Astrocyte (in vitro differentiated cells and primary cell): ENCODE measurements around the gene TTC34. TPM values are rescaled to one million over a fixed set of nuclear protein-coding genes. Genes with fewer than 3 reads are reported as not detected.

Experiments
- DNase-seq: peaks from one replicate; pipeline ENCODE4 v3.0.0-alpha.2; 2010; ENCODE audit warnings: low read depth
- FAIRE-seq: peaks from 2 replicates; lab custom pipeline; 2011; peaks lifted over from hg19 to GRCh38; lab: Jason Lieb, UNC
- H2AFZ ChIP-seq: 2 replicates; pipeline ENCODE4 v1.6.0; 2012; ENCODE audit warnings: low read depth, low read length, inconsistent platforms
- H3K27ac ChIP-seq: 2 replicates; pipeline ENCODE4 v1.5.1; 2011; ENCODE audit warnings: low read depth, low read length, inconsistent platforms
- H3K27me3 ChIP-seq: 2 replicates; pipeline ENCODE4 v1.6.0; 2011; ENCODE audit warnings: low read length, inconsistent platforms; ENCODE audit not compliant: insufficient read depth
- H3K36me3 ChIP-seq: 2 replicates; pipeline ENCODE4 v1.5.1; 2011; ENCODE audit warnings: low read length, inconsistent platforms; ENCODE audit not compliant: insufficient read depth
- H3K4me1 ChIP-seq: 2 replicates; pipeline ENCODE4 v1.5.1; 2011; ENCODE audit warnings: low read length, inconsistent platforms; ENCODE audit not compliant: insufficient read depth
- H3K4me2 ChIP-seq: 2 replicates; pipeline ENCODE4 v1.6.0; 2012; ENCODE audit warnings: low read length, inconsistent platforms
- H3K4me3 ChIP-seq: 2 replicates; pipeline ENCODE4 v1.5.1; 2011; ENCODE audit warnings: low read depth, mild to moderate bottlenecking, low read length, inconsistent platforms; ENCODE audit not compliant: insufficient read depth
- H3K79me2 ChIP-seq: 2 replicates; pipeline ENCODE4 v1.6.0; 2012; ENCODE audit warnings: mild to moderate bottlenecking, low read length, inconsistent platforms; ENCODE audit not compliant: insufficient read depth
- H3K9ac ChIP-seq: 2 replicates; pipeline ENCODE4 v1.6.0; 2012; ENCODE audit warnings: mild to moderate bottlenecking, low read length, inconsistent platforms
- H3K9me3 ChIP-seq: 2 replicates; pipeline ENCODE4 v1.5.1; 2012; ENCODE audit warnings: low read depth, mild to moderate bottlenecking, low read length, inconsistent platforms; ENCODE audit not compliant: insufficient read depth
- H4K20me1 ChIP-seq: 2 replicates; pipeline ENCODE4 v1.6.0; 2012; ENCODE audit warnings: low read length, inconsistent platforms; ENCODE audit not compliant: insufficient read depth
- H3K27ac Mint-ChIP-seq: one replicate; pipeline ENCODE4 v1.8.0; 2021; ENCODE audit warnings: mild to moderate bottlenecking, mixed read lengths; ENCODE audit not compliant: unreplicated experiment
- H3K27me3 Mint-ChIP-seq: one replicate; pipeline ENCODE4 v1.8.0; 2021; ENCODE audit warnings: low read depth, mixed read lengths; ENCODE audit not compliant: unreplicated experiment
- H3K36me3 Mint-ChIP-seq: one replicate; pipeline ENCODE4 v1.8.0; 2021; ENCODE audit warnings: low read depth, mixed read lengths; ENCODE audit not compliant: unreplicated experiment
- H3K4me1 Mint-ChIP-seq: one replicate; pipeline ENCODE4 v1.8.0; 2021; ENCODE audit warnings: low read depth, mixed read lengths; ENCODE audit not compliant: unreplicated experiment
- H3K4me3 Mint-ChIP-seq: one replicate; pipeline ENCODE4 v1.8.0; 2021; ENCODE audit warnings: mild to moderate bottlenecking, moderate library complexity, mixed read lengths; ENCODE audit not compliant: unreplicated experiment
- H3K9me3 Mint-ChIP-seq: one replicate; pipeline ENCODE4 v1.8.0; 2021; ENCODE audit warnings: mild to moderate bottlenecking, mixed read lengths; ENCODE audit not compliant: unreplicated experiment
- EZH2 ChIP-seq: IDR thresholded peaks from 2 replicates; pipeline ENCODE4 v1.6.1; 2012; ENCODE audit warnings: mild to moderate bottlenecking, low read length, inconsistent platforms; ENCODE audit not compliant: insufficient read depth
- total RNA-seq: library from RNA; stranded (reverse); gene quantifications from 2 replicates; pipeline ENCODE4 v1.2.1, GENCODE V29; 2021
- TF ChIP-seq, protein P1 (sequence below): IDR thresholded peaks from 2 replicates; pipeline ENCODE4 v1.5.1; 2011; ENCODE audit warnings: low read depth, mild to moderate bottlenecking, inconsistent platforms, low read length, moderate library complexity; ENCODE audit not compliant: insufficient read depth

TTC34 gene
- total RNA-seq, 1 donor from 2014 or later = 0.39 TPM

DNA sequence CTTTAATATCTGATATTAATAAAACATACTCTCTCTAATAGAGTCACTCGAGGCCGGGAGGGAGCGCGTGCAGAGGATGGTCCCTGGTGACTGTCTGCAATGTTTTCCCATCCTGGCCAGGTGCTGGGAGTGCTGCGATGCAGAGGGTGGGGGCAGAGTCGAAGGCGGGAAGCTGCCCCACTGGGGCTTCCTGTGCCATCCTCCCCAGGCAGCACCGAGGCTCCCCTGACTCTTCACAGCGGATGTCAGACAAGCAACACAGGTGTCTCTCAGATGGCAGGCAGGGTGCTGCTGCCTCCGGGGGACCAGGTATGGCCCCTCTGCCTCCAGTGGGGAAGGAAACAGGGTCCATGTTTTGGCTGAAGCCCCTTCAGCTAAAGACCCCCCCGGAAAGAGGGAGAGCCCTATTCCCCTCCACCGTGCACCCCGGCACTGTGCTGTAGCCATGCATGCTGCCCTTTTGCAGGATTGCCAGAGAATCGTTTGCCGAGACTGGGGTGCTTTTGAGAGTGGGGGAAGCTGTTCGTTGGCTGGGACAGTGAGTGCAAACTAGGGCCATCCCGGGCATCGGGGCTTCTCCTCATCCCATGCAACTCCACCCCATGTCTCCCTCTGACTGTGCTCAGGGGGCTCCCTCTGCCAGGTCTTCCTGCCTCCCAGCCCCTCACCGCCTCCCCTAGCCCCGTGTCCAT lies 32.1 kb upstream of the TTC34 start:
- peaks cover 2% of the 10 kb centered on the region for H3K9me3 ChIP-seq
- no peaks in the 10 kb centered on the region for H3K36me3 ChIP-seq
- TF ChIP-seq, protein P1, sequence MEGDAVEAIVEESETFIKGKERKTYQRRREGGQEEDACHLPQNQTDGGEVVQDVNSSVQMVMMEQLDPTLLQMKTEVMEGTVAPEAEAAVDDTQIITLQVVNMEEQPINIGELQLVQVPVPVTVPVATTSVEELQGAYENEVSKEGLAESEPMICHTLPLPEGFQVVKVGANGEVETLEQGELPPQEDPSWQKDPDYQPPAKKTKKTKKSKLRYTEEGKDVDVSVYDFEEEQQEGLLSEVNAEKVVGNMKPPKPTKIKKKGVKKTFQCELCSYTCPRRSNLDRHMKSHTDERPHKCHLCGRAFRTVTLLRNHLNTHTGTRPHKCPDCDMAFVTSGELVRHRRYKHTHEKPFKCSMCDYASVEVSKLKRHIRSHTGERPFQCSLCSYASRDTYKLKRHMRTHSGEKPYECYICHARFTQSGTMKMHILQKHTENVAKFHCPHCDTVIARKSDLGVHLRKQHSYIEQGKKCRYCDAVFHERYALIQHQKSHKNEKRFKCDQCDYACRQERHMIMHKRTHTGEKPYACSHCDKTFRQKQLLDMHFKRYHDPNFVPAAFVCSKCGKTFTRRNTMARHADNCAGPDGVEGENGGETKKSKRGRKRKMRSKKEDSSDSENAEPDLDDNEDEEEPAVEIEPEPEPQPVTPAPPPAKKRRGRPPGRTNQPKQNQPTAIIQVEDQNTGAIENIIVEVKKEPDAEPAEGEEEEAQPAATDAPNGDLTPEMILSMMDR = no peak
- TF ChIP-seq EZH2 = no peak
- H3K36me3 Mint-ChIP-seq = no peaks in the 10 kb centered on the region
- H3K4me1 Mint-ChIP-seq = no peaks in the 10 kb centered on the region
- H3K4me3 ChIP-seq = no peak overlapping the region
- H3K9ac ChIP-seq = no peak overlapping the region
- H3K27ac ChIP-seq = no peak overlapping the region
- no peak overlapping the region for H3K27ac Mint-ChIP-seq
- peaks cover 3% of the 10 kb centered on the region for H3K27me3 Mint-ChIP-seq
- no peak overlapping the region for H3K4me3 Mint-ChIP-seq
- no peak overlapping the region for H2AFZ ChIP-seq
- no peaks in the 10 kb centered on the region for H4K20me1 ChIP-seq
- no peaks in the 10 kb centered on the region for H3K27me3 ChIP-seq
- DNase-seq = no peak
- no peak overlapping the region for H3K4me2 ChIP-seq
- H3K79me2 ChIP-seq = no peaks in the 10 kb centered on the region
- H3K9me3 Mint-ChIP-seq = peaks cover 9% of the 10 kb centered on the region
- FAIRE-seq = no peak
- H3K4me1 ChIP-seq = no peaks in the 10 kb centered on the region

DNA sequence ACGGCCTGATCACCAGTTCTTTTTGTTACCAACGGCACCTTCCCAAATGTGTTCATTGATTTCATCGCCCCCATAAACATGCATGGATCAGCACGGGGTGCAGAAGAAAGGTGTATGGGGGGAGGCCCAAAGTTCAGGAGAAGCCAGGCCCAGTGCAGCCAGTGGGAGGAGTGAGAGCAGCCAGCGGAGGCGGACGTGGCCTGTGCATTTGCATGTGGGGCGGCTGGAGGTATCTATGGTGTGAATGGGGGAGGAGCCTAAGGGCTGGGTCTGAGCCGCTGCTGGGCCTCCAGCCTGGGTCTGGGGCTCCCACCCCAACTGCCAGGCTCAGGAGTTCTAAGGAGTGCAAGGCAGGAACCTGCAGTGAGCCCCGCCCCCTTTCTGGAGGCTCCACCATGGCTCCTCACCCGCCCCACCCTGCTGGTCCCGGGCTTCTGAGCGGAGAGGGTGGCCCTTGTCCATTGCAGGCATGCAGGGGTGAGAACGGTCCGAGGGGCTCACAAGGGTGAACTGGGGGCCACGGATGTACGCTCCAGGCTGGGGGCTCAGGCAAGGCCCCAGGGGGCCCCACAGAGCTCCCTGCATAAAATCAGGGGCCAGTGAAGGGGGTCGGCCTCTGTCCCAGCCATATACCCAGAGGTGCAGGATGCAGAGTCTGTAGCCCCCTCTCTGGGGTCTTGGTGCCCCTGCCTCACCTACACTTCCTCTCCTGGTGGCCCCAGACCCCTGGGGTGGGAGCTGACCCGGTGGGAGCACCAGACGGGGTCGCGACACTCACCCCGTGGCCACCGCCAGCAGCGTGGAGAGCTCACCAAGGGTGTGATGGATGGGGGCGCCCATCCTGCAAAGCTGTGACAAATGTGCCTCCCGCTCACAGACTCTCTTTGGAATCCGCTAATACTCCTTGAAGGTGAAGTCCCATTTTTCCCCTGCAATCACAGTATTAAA lies 31.3 kb upstream of the TTC34 start:
- Mint-ChIP-seq H3K36me3 (no peaks in the 10 kb centered on the region), H3K4me1 (no peaks in the 10 kb centered on the region), H3K9me3 (peaks cover 12% of the 10 kb centered on the region), H3K27ac (no peak overlapping the region), H3K4me3 (no peak overlapping the region), H3K27me3 (peaks cover 3% of the 10 kb centered on the region)
- Histone ChIP-seq H3K4me2 (no peak overlapping the region), H4K20me1 (no peaks in the 10 kb centered on the region), H3K79me2 (no peaks in the 10 kb centered on the region), H3K4me3 (no peak overlapping the region), H3K9me3 (peaks cover 2% of the 10 kb centered on the region), H3K27ac (no peak overlapping the region), H3K36me3 (no peaks in the 10 kb centered on the region), H3K27me3 (no peaks in the 10 kb centered on the region), H3K4me1 (no peaks in the 10 kb centered on the region), H2AFZ (no peak overlapping the region), H3K9ac (no peak overlapping the region)
- no peak for TF ChIP-seq EZH2
- TF ChIP-seq, protein P1 = no peak
- FAIRE-seq (no peak), DNase-seq (no peak)
